WTC11 (cell line): ENCODE data around the gene TAPBP. TPM values are rescaled to one million over a fixed set of nuclear protein-coding genes. Genes with fewer than 3 reads are reported as not detected.
A peak's percentile ranks its signal among the peaks of the same experiment; 100 is the strongest.

ENCODE experiments used
- ATAC-seq: fragments of 200-7000 bp; cut with Tn5 transposase; 2 replicates; pipeline ENCODE4 v1.10.0; 2021; ENCODE audit warnings: mild to moderate bottlenecking, moderate library complexity
- CTCF ChIA-PET: fragments of 300-600 bp; sonication (Branson Sonifier 250); formaldehyde crosslinking; loops from one replicate; lab custom pipeline; 2021; ENCODE audit warnings: antibody characterized with exemption; lab: Charles Lee
- POLR2A ChIA-PET: fragments of 350-600 bp; sonication (Branson Sonifier 250); formaldehyde crosslinking; loops from one replicate; lab custom pipeline; 2021; ENCODE audit warnings: antibody characterized with exemption; lab: Charles Lee
- DNase-seq: peaks from one replicate; pipeline ENCODE4 v3.0.0; 2021; ENCODE audit warnings: low spot score
- H3K27ac Mint-ChIP-seq: 2 replicates; pipeline ENCODE4 v1.8.0; 2021; ENCODE audit warnings: mixed read lengths
- H3K27me3 Mint-ChIP-seq: 2 replicates; pipeline ENCODE4 v1.8.0; 2021; ENCODE audit warnings: low read depth, mild to moderate bottlenecking, moderate library complexity, mixed read lengths
- H3K36me3 Mint-ChIP-seq: 2 replicates; pipeline ENCODE4 v1.8.0; 2021; ENCODE audit warnings: mixed read lengths
- H3K4me1 Mint-ChIP-seq: 2 replicates; pipeline ENCODE4 v1.8.0; 2022; ENCODE audit warnings: mixed read lengths
- H3K4me3 Mint-ChIP-seq: 2 replicates; pipeline ENCODE4 v1.8.0; 2021; ENCODE audit warnings: mild to moderate bottlenecking, moderate library complexity, mixed read lengths
- H3K9me3 Mint-ChIP-seq: 2 replicates; pipeline ENCODE4 v1.8.0; 2021; ENCODE audit warnings: mixed read lengths
- ATF1 ChIP-seq: sonication (generic); formaldehyde crosslinking; IDR thresholded peaks from 2 replicates; pipeline ENCODE4 v1.8.1; 2023; ENCODE audit warnings: mild to moderate bottlenecking, moderate library complexity, missing genetic modification reagents
- ATF3 ChIP-seq: sonication (generic); formaldehyde crosslinking; conservative IDR thresholded peaks from 2 replicates; pipeline ENCODE4 v1.8.1; 2022; ENCODE audit warnings: mild to moderate bottlenecking, missing genetic modification reagents
- CBFB ChIP-seq: sonication (generic); formaldehyde crosslinking; IDR thresholded peaks from 2 replicates; pipeline ENCODE4 v1.8.1; 2022; ENCODE audit warnings: mild to moderate bottlenecking, low read depth, missing genetic modification reagents
- CREM ChIP-seq: sonication (generic); formaldehyde crosslinking; IDR thresholded peaks from 2 replicates; pipeline ENCODE4 v1.8.1; 2022; ENCODE audit warnings: mild to moderate bottlenecking, missing genetic modification reagents, moderate library complexity
- E2F4 ChIP-seq: sonication (generic); formaldehyde crosslinking; IDR thresholded peaks from 2 replicates; pipeline ENCODE4 v1.8.1; 2022; ENCODE audit warnings: low read depth, mild to moderate bottlenecking, moderate library complexity, missing genetic modification reagents, borderline replicate concordance
- E2F5 ChIP-seq: sonication (generic); formaldehyde crosslinking; IDR thresholded peaks from 2 replicates; pipeline ENCODE4 v1.8.1; 2022; ENCODE audit warnings: mild to moderate bottlenecking, moderate library complexity, missing genetic modification reagents
- ETV6 ChIP-seq: sonication (generic); formaldehyde crosslinking; IDR thresholded peaks from 2 replicates; pipeline ENCODE4 v1.8.1; 2022; ENCODE audit warnings: mild to moderate bottlenecking, missing genetic modification reagents
- JUN ChIP-seq: sonication (generic); formaldehyde crosslinking; IDR thresholded peaks from 2 replicates; pipeline ENCODE4 v1.8.0; 2023; ENCODE audit warnings: mild to moderate bottlenecking, missing genetic modification reagents
- KAT7 ChIP-seq: sonication (generic); formaldehyde crosslinking; IDR thresholded peaks from 2 replicates; pipeline ENCODE4 v1.8.1; 2023; ENCODE audit warnings: missing genetic modification reagents, mild to moderate bottlenecking, borderline replicate concordance
- MLX ChIP-seq: sonication (generic); formaldehyde crosslinking; IDR thresholded peaks from 2 replicates; pipeline ENCODE4 v1.8.1; 2023; ENCODE audit warnings: mild to moderate bottlenecking, missing genetic modification reagents, moderate library complexity
- NFATC4 ChIP-seq: fragments of 250-450 bp; sonication (Bioruptor Pico); IDR thresholded peaks from 2 replicates; pipeline ENCODE4 v1.9.0; 2021; ENCODE audit warnings: mild to moderate bottlenecking
- NFYB ChIP-seq: sonication (generic); formaldehyde crosslinking; conservative IDR thresholded peaks from 2 replicates; pipeline ENCODE4 v1.8.0; 2022; ENCODE audit warnings: low read depth, missing genetic modification reagents
- NR1H2 ChIP-seq: sonication (generic); formaldehyde crosslinking; IDR thresholded peaks from 2 replicates; pipeline ENCODE4 v1.9.0; 2021; ENCODE audit warnings: mild to moderate bottlenecking, moderate library complexity, missing genetic modification reagents
- NR3C1 ChIP-seq: sonication (generic); formaldehyde crosslinking; conservative IDR thresholded peaks from 2 replicates; pipeline ENCODE4 v1.8.1; 2023; ENCODE audit warnings: low read depth, mild to moderate bottlenecking, missing genetic modification reagents
- OVOL2 ChIP-seq: fragments of 250-450 bp; sonication (Bioruptor Pico); IDR thresholded peaks from 2 replicates; pipeline ENCODE4 v1.9.0; 2021; ENCODE audit warnings: mild to moderate bottlenecking, borderline replicate concordance
- PRRX2 ChIP-seq: fragments of 250-450 bp; sonication (Bioruptor Pico); IDR thresholded peaks from 2 replicates; pipeline ENCODE4 v1.8.0; 2021; ENCODE audit warnings: mild to moderate bottlenecking
- SMAD3 ChIP-seq: sonication (generic); formaldehyde crosslinking; IDR thresholded peaks from 2 replicates; pipeline ENCODE4 v1.8.0; 2022; ENCODE audit warnings: missing genetic modification reagents, mild to moderate bottlenecking, borderline replicate concordance
- TEAD4 ChIP-seq: sonication (generic); formaldehyde crosslinking; IDR thresholded peaks from 2 replicates; pipeline ENCODE4 v1.8.0; 2022; ENCODE audit warnings: mild to moderate bottlenecking, missing genetic modification reagents
- ZNF121 ChIP-seq: sonication (generic); formaldehyde crosslinking; IDR thresholded peaks from 2 replicates; pipeline ENCODE4 v1.8.0; 2023; ENCODE audit warnings: missing genetic modification reagents
- ZNF423 ChIP-seq: fragments of 250-450 bp; sonication (Bioruptor Pico); IDR thresholded peaks from 2 replicates; pipeline ENCODE4 v2.1.2; 2022; ENCODE audit warnings: mild to moderate bottlenecking, moderate library complexity
- ZSCAN18 ChIP-seq: fragments of 250-450 bp; sonication (Bioruptor Pico); IDR thresholded peaks from 2 replicates; pipeline ENCODE4 v2.1.2; 2022; ENCODE audit warnings: mild to moderate bottlenecking, moderate library complexity
- total RNA-seq: library from RNA; stranded (reverse); gene quantifications from 3 replicates; pipeline ENCODE4 v1.2.3, GENCODE V29; 2021
- TF ChIP-seq, protein P1 (sequence below): sonication (generic); formaldehyde crosslinking; IDR thresholded peaks from 2 replicates; pipeline ENCODE4 v1.8.1; 2023; ENCODE audit warnings: mild to moderate bottlenecking, missing genetic modification reagents
- TF ChIP-seq, protein P2 (sequence below): sonication (generic); formaldehyde crosslinking; IDR thresholded peaks from 2 replicates; pipeline ENCODE4 v1.8.1; 2023; ENCODE audit warnings: mild to moderate bottlenecking, missing genetic modification reagents, moderate library complexity
- TF ChIP-seq, protein P3 (sequence below): fragments of 250-450 bp; sonication (Bioruptor Pico); IDR thresholded peaks from 2 replicates; pipeline ENCODE4 v1.9.0; 2021; ENCODE audit warnings: mild to moderate bottlenecking
- TF ChIP-seq, protein P4 (sequence below): sonication (generic); formaldehyde crosslinking; IDR thresholded peaks from 2 replicates; pipeline ENCODE4 v1.8.1; 2022; ENCODE audit warnings: missing genetic modification reagents, borderline replicate concordance

TAPBP gene
- total RNA-seq, 1 experiment from 2014 or later = 43.5 TPM

DNA sequence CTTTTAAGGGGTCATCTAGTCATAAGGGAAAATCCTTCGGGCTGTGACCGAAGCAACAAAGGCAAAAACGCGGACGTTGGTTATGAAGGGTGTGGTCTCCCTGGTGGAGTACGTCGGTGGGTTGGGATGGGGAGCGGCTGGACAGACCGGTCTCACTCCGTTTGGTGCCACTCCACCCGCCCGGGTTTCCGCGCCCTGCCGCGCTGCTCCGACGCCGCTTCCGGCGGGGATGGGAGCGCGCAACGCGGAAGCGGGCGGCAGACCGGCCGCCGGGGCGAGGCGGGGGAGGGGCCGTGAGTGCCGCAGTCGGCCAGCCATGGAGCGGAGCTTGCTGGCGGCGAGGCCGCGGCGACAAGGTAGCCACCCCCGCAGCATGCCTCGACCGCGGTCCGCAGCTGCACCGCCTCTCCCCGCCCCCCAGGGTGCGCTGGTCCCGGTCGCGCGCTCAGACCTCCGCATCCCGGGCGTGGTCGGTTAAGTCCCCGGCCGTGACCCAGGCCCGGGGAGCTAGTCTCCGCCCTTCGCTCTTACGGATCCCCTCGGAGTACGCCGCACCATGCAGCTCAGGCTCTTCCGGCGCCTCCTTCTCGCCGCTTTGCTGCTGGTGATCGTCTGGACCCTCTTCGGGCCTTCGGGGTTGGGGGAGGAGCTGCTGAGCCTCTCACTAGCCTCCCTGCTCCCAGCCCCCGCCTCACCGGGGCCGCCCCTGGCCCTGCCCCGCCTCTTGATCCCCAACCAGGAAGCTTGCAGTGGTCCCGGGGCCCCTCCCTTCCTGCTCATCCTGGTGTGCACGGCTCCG is 36.8 kb downstream of the TAPBP start, which contains the start of gene B3GALT4:
Gene B3GALT4, plus strand, starts transcription at position 260 of the 799 bp plus-strand sequence. Its CDS starts 297 bp downstream, at position 557.
- peak; percentile 89 for DNase-seq
- Mint-ChIP-seq H3K27ac (peak within 1 kb of the TSS; percentile 100), H3K27me3 (no peaks in the 10 kb centered on the region), H3K36me3 (peaks cover 51% of the 10 kb centered on the region), H3K9me3 (no peaks in the 10 kb centered on the region), H3K4me3 (peak within 1 kb of the TSS; percentile 96), H3K4me1 (peaks cover 54% of the 10 kb centered on the region)
- CTCF ChIA-PET = interaction anchor here (0.6 to 3.1 kb wide), 38 partner anchors 8 to 308 kb away, joined by 3 to 40 read pairs (median 5); partner anchors contain the start of genes BAK1, HSD17B8, PFDN6 and PHF1
- POLR2A ChIA-PET = interaction anchor here (0.6 to 3.2 kb wide), 15 partner anchors 12 to 305 kb away, joined by 3 to 27 read pairs (median 5); partner anchors contain the start of genes PFDN6, RGL2, TAPBP and WDR46
- ATAC-seq = peak; percentile 74
- TF ChIP-seq NR3C1 (CRISPR knock-in tag) (no peak), NFATC4 (CRISPR knock-in tag) (peak; percentile 98), ZNF423 (CRISPR knock-in tag) (no peak), CREM (CRISPR knock-in tag) (peak; percentile 36; the same call in 1 of the 2 replicates), E2F5 (CRISPR knock-in tag) (peak; percentile 79), PRRX2 (CRISPR knock-in tag) (peak; percentile 99), ZSCAN18 (no peak), ZNF121 (CRISPR knock-in tag) (no peak), KAT7 (CRISPR knock-in tag) (peak; percentile 98), NFYB (CRISPR knock-in tag) (0 out of 2 replicates have a peak, but pooled peaks have one; percentile 29), NR1H2 (CRISPR knock-in tag) (no peak), ETV6 (CRISPR knock-in tag) (peak; percentile 86), SMAD3 (CRISPR knock-in tag) (peak; percentile 88), JUN (no peak; the same call in 1 of the 2 replicates), ATF3 (no peak), ATF1 (0 out of 2 replicates have a peak, but pooled peaks have one; percentile 67), MLX (CRISPR knock-in tag) (peak; percentile 73; the same call in 1 of the 2 replicates), OVOL2 (peak; percentile 68; the same call in 1 of the 2 replicates), E2F4 (no peak), CBFB (CRISPR knock-in tag) (no peak), TEAD4 (CRISPR knock-in tag) (no peak)
- TF ChIP-seq, protein P1, sequence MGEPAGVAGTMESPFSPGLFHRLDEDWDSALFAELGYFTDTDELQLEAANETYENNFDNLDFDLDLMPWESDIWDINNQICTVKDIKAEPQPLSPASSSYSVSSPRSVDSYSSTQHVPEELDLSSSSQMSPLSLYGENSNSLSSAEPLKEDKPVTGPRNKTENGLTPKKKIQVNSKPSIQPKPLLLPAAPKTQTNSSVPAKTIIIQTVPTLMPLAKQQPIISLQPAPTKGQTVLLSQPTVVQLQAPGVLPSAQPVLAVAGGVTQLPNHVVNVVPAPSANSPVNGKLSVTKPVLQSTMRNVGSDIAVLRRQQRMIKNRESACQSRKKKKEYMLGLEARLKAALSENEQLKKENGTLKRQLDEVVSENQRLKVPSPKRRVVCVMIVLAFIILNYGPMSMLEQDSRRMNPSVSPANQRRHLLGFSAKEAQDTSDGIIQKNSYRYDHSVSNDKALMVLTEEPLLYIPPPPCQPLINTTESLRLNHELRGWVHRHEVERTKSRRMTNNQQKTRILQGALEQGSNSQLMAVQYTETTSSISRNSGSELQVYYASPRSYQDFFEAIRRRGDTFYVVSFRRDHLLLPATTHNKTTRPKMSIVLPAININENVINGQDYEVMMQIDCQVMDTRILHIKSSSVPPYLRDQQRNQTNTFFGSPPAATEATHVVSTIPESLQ = no peak
- TF ChIP-seq, protein P2, sequence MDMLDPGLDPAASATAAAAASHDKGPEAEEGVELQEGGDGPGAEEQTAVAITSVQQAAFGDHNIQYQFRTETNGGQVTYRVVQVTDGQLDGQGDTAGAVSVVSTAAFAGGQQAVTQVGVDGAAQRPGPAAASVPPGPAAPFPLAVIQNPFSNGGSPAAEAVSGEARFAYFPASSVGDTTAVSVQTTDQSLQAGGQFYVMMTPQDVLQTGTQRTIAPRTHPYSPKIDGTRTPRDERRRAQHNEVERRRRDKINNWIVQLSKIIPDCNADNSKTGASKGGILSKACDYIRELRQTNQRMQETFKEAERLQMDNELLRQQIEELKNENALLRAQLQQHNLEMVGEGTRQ = peak; percentile 5; the same call in 1 of the 2 replicates
- TF ChIP-seq, protein P3, sequence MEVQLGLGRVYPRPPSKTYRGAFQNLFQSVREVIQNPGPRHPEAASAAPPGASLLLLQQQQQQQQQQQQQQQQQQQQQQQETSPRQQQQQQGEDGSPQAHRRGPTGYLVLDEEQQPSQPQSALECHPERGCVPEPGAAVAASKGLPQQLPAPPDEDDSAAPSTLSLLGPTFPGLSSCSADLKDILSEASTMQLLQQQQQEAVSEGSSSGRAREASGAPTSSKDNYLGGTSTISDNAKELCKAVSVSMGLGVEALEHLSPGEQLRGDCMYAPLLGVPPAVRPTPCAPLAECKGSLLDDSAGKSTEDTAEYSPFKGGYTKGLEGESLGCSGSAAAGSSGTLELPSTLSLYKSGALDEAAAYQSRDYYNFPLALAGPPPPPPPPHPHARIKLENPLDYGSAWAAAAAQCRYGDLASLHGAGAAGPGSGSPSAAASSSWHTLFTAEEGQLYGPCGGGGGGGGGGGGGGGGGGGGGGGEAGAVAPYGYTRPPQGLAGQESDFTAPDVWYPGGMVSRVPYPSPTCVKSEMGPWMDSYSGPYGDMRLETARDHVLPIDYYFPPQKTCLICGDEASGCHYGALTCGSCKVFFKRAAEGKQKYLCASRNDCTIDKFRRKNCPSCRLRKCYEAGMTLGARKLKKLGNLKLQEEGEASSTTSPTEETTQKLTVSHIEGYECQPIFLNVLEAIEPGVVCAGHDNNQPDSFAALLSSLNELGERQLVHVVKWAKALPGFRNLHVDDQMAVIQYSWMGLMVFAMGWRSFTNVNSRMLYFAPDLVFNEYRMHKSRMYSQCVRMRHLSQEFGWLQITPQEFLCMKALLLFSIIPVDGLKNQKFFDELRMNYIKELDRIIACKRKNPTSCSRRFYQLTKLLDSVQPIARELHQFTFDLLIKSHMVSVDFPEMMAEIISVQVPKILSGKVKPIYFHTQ (CRISPR knock-in tag) = peak; percentile 96
- TF ChIP-seq, protein P4, sequence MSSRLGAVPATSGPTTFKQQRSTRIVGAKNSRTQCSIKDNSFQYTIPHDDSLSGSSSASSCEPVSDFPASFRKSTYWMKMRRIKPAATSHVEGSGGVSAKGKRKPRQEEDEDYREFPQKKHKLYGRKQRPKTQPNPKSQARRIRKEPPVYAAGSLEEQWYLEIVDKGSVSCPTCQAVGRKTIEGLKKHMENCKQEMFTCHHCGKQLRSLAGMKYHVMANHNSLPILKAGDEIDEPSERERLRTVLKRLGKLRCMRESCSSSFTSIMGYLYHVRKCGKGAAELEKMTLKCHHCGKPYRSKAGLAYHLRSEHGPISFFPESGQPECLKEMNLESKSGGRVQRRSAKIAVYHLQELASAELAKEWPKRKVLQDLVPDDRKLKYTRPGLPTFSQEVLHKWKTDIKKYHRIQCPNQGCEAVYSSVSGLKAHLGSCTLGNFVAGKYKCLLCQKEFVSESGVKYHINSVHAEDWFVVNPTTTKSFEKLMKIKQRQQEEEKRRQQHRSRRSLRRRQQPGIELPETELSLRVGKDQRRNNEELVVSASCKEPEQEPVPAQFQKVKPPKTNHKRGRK (CRISPR knock-in tag) = no peak
